AG04450 (cell line): ENCODE results near the gene PAQR5. TPM values are rescaled to one million over a fixed set of nuclear protein-coding genes. Genes with fewer than 3 reads are reported as not detected.

Experiments
- CTCF ChIA-PET: fragments of 300-600, 350-600 bp; formaldehyde crosslinking; extraction: SDS; loops from one replicate; lab custom pipeline; 2022; ENCODE audit warnings: antibody characterized with exemption, inconsistent platforms; lab: Charles Lee
- POLR2A ChIA-PET: fragments of 350-600 bp; formaldehyde crosslinking; extraction: SDS; loops from one replicate; lab custom pipeline; 2021; ENCODE audit warnings: antibody characterized with exemption, inconsistent platforms; lab: Yijun Ruan, JAX
- DNase-seq: peaks from one replicate; pipeline ENCODE4 v3.0.0-alpha.2; 2011; ENCODE audit warnings: low read depth, low spot score
- H3K27ac ChIP-seq: one replicate; pipeline ENCODE4 v1.5.1; 2012; ENCODE audit warnings: low read depth, low read length, control low read depth
- H3K27me3 ChIP-seq: one replicate; pipeline ENCODE4 v1.6.0; 2012; ENCODE audit warnings: low read length; ENCODE audit not compliant: control insufficient read depth, insufficient read depth
- H3K4me3 ChIP-seq: 2 replicates; pipeline ENCODE4 v1.5.1; 2011; ENCODE audit warnings: mild to moderate bottlenecking, low read depth, low read length, control low read depth
- H3K9me3 ChIP-seq: 2 replicates; pipeline ENCODE4 v1.5.1; 2012; ENCODE audit warnings: low read length; ENCODE audit not compliant: control insufficient read depth, insufficient read depth
- CTCF ChIP-seq: IDR thresholded peaks from 2 replicates; pipeline ENCODE4 v1.5.1; 2011; ENCODE audit warnings: low read depth, low read length, control low read depth, inconsistent platforms
- polyA plus RNA-seq: library from polyadenylated mRNA; depleted of rRNA; stranded (reverse); fragments of >200 nt; gene quantifications from 2 replicates; pipeline ENCODE4 v1.2.3, GENCODE V29; 2011

PAQR5 gene
- polyA plus RNA-seq, 1 experiment = 7.9 TPM

GRCh38 chr15:69388260-69388705, 89.6 kb downstream of the PAQR5 start:
- CTCF ChIA-PET = interaction anchor here (0.6 to 1.6 kb wide), 2 partner anchors 329 to 587 kb away, joined by 4 to 6 read pairs; no protein-coding TSS in a partner anchor
- Histone ChIP-seq H3K4me3 (no peak overlapping the region), H3K9me3 (no peaks in the 10 kb centered on the region), H3K27ac (no peak overlapping the region), H3K27me3 (no peaks in the 10 kb centered on the region)
- POLR2A ChIA-PET = interaction anchor here (1.1 kb wide), 1 partner anchor 64 kb away, joined by 3 read pairs; the partner anchor contains the start of gene RPLP1
- no peak for TF ChIP-seq CTCF
- DNase-seq = no peak

GRCh38 chr15:69389426-69389825, 90.7 kb downstream of the PAQR5 start:
- TF ChIP-seq CTCF = no peak
- no peak for DNase-seq
- Histone ChIP-seq H3K27ac (no peak overlapping the region), H3K4me3 (no peak overlapping the region), H3K27me3 (no peaks in the 10 kb centered on the region), H3K9me3 (no peaks in the 10 kb centered on the region)
- ChIA-PET CTCF (interaction anchor here (0.6 to 1.6 kb wide), 2 partner anchors 22 to 331 kb away, joined by 3 to 6 read pairs; no protein-coding TSS in a partner anchor), POLR2A (no interaction called here)

- ChIA-PET CTCF (interaction anchor here (1.8 kb wide), 1 partner anchor 331 kb away, joined by 7 read pairs; no protein-coding TSS in a partner anchor), POLR2A (no interaction called here)
- Histone ChIP-seq H3K27me3 (no peaks in the 10 kb centered on the region), H3K9me3 (no peaks in the 10 kb centered on the region), H3K4me3 (no peak overlapping the region), H3K27ac (no peak overlapping the region)
- TF ChIP-seq CTCF = no peak
- no peak for DNase-seq
Measured at GRCh38 chr15:69390575-69390974, 91.9 kb downstream of the PAQR5 start.

GRCh38 chr15:69391046-69391757, 92.5 kb downstream of the PAQR5 start:
- POLR2A ChIA-PET = no interaction called here

More at GRCh38 chr15:69391046-69391757, 92.5 kb downstream of the PAQR5 start:
- Histone ChIP-seq H3K9me3 (no peaks in the 10 kb centered on the region), H3K27me3 (no peaks in the 10 kb centered on the region), H3K4me3 (no peak overlapping the region), H3K27ac (no peak overlapping the region)
- CTCF ChIA-PET = interaction anchor here (1.2 to 1.8 kb wide), 2 partner anchors 248 to 332 kb away, joined by 3 to 7 read pairs; no protein-coding TSS in a partner anchor
- TF ChIP-seq CTCF = no peak
- no peak for DNase-seq
